SK-N-SH treated with all-trans-retinoic acid at 6 μM for 48 hours (cell line): ENCODE results near the gene SDCCAG8.

Source experiments
- ZFP30 ChIP-seq: fragments of 450-650 bp; formaldehyde crosslinking; IDR thresholded peaks from 2 replicates; pipeline ENCODE4 v1.5.0; 2022; ENCODE audit warnings: mild to moderate bottlenecking, moderate library complexity
- TF ChIP-seq, protein P1 (sequence below): fragments of 250-450 bp; sonication (Bioruptor Pico); IDR thresholded peaks from 2 replicates; pipeline ENCODE4 v1.8.0; 2020; ENCODE audit warnings: mild to moderate bottlenecking, moderate library complexity, borderline replicate concordance

DNA sequence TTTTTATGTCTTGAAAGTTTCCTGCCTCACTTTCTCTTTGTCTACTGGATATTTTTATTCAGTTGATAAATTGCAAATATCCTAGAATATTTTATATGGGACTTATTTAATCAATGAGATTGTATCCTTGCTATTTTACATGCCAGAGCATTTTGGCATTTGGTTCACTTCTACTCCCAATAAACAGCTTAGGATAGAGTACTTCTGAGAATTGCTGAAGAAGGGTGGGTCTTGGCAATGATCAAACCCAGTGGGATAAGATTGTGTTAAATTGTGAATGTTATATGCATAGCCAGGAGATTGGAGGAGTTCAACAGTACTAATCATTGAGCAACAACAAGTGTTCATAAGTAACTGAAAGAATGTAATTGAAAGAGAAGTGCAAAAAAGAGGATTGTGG lies 60.1 kb downstream of the SDCCAG8 start:
- TF ChIP-seq ZFP30 (CRISPR knock-in tag): no peak
- TF ChIP-seq, protein P1, sequence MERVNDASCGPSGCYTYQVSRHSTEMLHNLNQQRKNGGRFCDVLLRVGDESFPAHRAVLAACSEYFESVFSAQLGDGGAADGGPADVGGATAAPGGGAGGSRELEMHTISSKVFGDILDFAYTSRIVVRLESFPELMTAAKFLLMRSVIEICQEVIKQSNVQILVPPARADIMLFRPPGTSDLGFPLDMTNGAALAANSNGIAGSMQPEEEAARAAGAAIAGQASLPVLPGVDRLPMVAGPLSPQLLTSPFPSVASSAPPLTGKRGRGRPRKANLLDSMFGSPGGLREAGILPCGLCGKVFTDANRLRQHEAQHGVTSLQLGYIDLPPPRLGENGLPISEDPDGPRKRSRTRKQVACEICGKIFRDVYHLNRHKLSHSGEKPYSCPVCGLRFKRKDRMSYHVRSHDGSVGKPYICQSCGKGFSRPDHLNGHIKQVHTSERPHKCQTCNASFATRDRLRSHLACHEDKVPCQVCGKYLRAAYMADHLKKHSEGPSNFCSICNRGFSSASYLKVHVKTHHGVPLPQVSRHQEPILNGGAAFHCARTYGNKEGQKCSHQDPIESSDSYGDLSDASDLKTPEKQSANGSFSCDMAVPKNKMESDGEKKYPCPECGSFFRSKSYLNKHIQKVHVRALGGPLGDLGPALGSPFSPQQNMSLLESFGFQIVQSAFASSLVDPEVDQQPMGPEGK: no peak
